GM12891 (cell line): ENCODE results near the gene FHIT.

Experiments
- POLR2A ChIP-seq: IDR thresholded peaks from 2 replicates; pipeline ENCODE4 v1.6.1; 2011; ENCODE audit warnings: low read depth, low read length, control low read depth
- POLR2AphosphoS5 ChIP-seq: IDR thresholded peaks from 2 replicates; pipeline ENCODE4 v1.6.1; 2011; ENCODE audit warnings: low read depth, low read length, control low read depth
- POU2F2 ChIP-seq: IDR thresholded peaks from 2 replicates; pipeline ENCODE4 v1.6.1; 2011; ENCODE audit warnings: low read depth, mild to moderate bottlenecking, control low read depth, low read length, moderate library complexity
- SPI1 ChIP-seq: IDR thresholded peaks from 2 replicates; pipeline ENCODE4 v1.6.1; 2011; ENCODE audit warnings: low read depth, low read length, control low read depth
- TAF1 ChIP-seq: IDR thresholded peaks from 2 replicates; pipeline ENCODE4 v1.6.1; 2011; ENCODE audit warnings: low read depth, low read length, control low read depth

- no peak for TF ChIP-seq POLR2A
- no peak for TF ChIP-seq POLR2AphosphoS5
- TF ChIP-seq TAF1 = no peak
- no peak for TF ChIP-seq SPI1
- TF ChIP-seq POU2F2 = no peak
Observed at GRCh38 chr3:59935025-59935424, 1316.2 kb downstream of the FHIT start.
